Chondrocyte (in vitro differentiated cells): Measurements from ENCODE around the gene BHMT2. TPM values are rescaled to one million over a fixed set of nuclear protein-coding genes. Genes with fewer than 3 reads are reported as not detected.
A peak's percentile ranks its signal among the peaks of the same experiment; 100 is the strongest.

Experiments
- DNase-seq: peaks from one replicate; pipeline ENCODE4 v3.0.0; 2021; ENCODE audit warnings: mixed read lengths, low spot score
- H3K27ac Mint-ChIP-seq: one replicate; pipeline ENCODE4 v1.8.0; 2021; ENCODE audit warnings: mild to moderate bottlenecking, moderate library complexity, mixed read lengths; ENCODE audit not compliant: unreplicated experiment
- H3K27me3 Mint-ChIP-seq: 2 replicates; pipeline ENCODE4 v1.8.0; 2021; ENCODE audit warnings: low read depth, mixed read lengths
- H3K36me3 Mint-ChIP-seq: 2 replicates; pipeline ENCODE4 v1.8.0; 2021; ENCODE audit warnings: low read depth, mixed read lengths
- H3K4me1 Mint-ChIP-seq: 2 replicates; pipeline ENCODE4 v1.8.0; 2021; ENCODE audit warnings: low read depth, mild to moderate bottlenecking, mixed read lengths
- H3K4me3 Mint-ChIP-seq: one replicate; pipeline ENCODE4 v1.8.0; 2021; ENCODE audit warnings: mild to moderate bottlenecking, moderate library complexity, mixed read lengths; ENCODE audit not compliant: unreplicated experiment
- H3K9me3 Mint-ChIP-seq: 2 replicates; pipeline ENCODE4 v1.8.0; 2021; ENCODE audit warnings: low read depth, mixed read lengths
- total RNA-seq: library from RNA; stranded (reverse); gene quantifications from 3 replicates; pipeline ENCODE4 v1.2.1, GENCODE V29; 2021
- TF ChIP-seq, protein P1 (sequence below): fragments of 200-600 bp; sonication (generic); IDR thresholded peaks from 2 replicates; pipeline ENCODE4 v1.5.0; 2021; ENCODE audit warnings: antibody characterized with exemption, mild to moderate bottlenecking, moderate library complexity

Gene BHMT2
- total RNA-seq, 1 donor from 2014 or later = not detected

DNA sequence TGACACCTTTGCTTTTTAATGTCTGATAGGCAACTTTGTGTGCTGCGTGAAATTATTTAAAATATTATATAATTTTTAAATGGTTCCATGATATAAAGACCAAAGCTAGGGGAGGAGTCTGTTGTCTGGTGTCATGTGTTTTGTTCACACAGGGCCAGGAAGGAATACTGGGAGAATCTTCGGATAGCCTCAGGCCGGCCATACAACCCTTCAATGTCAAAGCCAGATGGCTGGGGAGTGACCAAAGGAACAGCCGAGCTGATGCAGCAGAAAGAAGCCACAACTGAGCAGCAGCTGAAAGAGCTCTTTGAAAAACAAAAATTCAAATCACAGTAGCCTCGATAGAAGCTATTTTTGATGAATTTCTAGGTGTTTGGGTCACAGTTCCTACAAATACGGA, 61.2 kb downstream of the BHMT2 start:
- TF ChIP-seq, protein P1, sequence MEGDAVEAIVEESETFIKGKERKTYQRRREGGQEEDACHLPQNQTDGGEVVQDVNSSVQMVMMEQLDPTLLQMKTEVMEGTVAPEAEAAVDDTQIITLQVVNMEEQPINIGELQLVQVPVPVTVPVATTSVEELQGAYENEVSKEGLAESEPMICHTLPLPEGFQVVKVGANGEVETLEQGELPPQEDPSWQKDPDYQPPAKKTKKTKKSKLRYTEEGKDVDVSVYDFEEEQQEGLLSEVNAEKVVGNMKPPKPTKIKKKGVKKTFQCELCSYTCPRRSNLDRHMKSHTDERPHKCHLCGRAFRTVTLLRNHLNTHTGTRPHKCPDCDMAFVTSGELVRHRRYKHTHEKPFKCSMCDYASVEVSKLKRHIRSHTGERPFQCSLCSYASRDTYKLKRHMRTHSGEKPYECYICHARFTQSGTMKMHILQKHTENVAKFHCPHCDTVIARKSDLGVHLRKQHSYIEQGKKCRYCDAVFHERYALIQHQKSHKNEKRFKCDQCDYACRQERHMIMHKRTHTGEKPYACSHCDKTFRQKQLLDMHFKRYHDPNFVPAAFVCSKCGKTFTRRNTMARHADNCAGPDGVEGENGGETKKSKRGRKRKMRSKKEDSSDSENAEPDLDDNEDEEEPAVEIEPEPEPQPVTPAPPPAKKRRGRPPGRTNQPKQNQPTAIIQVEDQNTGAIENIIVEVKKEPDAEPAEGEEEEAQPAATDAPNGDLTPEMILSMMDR = no peak
- Mint-ChIP-seq H3K27ac (no peak overlapping the region), H3K36me3 (peaks cover 3% of the 10 kb centered on the region), H3K9me3 (peaks cover 3% of the 10 kb centered on the region), H3K27me3 (no peaks in the 10 kb centered on the region), H3K4me3 (no peak overlapping the region), H3K4me1 (peaks cover 15% of the 10 kb centered on the region)
- no peak for DNase-seq

DNA sequence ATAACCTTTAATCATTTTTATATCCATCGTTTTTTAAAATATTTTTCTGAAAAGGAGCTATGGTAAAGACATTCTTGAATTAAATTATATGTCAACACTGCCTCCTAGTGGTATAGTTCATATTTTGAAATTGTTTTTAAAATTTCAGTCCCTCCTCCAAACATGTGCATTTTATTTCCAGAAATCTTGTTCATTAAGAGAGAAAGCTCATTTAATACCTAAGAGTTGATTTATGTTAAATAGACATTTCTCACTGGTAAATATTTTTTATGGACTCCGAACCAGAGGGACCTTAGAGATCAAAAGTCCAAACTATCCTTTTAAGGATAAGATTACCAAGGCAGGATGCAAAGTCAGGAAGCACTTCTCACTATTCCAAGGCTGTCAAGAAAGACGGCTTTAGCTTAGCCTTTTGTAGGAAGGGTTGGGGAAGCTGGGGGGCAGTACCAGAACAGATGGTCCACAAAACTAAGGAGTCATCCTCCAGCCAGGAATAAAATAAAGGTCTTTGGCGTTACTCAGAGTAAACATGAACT, 63.6 kb downstream of the BHMT2 start:
- Mint-ChIP-seq H3K36me3 (no peaks in the 10 kb centered on the region), H3K4me1 (peaks cover 15% of the 10 kb centered on the region), H3K27me3 (no peaks in the 10 kb centered on the region), H3K9me3 (no peaks in the 10 kb centered on the region), H3K27ac (peak overlapping the region; percentile 99), H3K4me3 (peak overlapping the region; percentile 75)
- no peak for DNase-seq
- TF ChIP-seq, protein P1 = peak; percentile 81

DNA sequence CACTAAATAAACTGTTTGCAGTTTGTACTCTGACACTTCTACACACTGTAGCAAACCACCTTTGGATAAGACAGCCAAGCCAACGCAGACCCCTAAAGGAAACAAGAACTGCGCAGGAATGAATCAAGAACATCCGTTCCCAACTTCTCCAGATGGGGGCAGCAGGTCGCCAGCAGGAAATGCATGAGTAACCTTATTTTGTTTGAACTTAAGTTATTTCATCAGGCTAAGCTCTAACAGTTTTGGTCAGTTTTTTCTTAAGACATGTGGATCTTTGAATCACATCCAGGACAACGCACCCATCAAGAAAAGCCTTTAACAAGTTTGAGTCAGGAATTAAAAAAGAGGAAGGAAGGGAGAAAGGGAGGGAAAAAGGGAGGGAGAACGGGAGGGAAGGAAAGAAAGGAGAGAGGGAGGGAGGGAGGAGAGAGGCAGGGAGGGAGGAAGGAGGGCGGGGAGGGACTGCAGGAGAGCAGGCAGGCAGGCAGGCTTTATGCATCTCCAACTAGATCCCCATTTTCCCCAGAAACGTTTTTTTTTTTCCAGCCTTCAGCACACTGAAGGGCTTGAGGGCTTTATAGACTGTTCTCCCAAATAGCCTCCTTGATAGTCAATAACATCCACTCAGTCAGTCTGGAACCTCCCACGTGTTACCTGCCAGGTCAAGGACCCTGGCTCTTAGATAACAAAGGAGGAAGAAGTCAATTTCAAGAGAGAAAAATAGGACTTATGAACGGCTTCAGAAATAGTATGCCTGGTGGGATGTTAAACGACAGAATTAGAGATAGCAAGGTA, 64.3 kb downstream of the BHMT2 start:
- Mint-ChIP-seq H3K9me3 (no peaks in the 10 kb centered on the region), H3K27me3 (no peaks in the 10 kb centered on the region), H3K27ac (peak overlapping the region; percentile 99), H3K36me3 (no peaks in the 10 kb centered on the region), H3K4me3 (peak overlapping the region; percentile 75), H3K4me1 (peaks cover 15% of the 10 kb centered on the region)
- no peak for DNase-seq
- TF ChIP-seq, protein P1 = peak; percentile 79

DNA sequence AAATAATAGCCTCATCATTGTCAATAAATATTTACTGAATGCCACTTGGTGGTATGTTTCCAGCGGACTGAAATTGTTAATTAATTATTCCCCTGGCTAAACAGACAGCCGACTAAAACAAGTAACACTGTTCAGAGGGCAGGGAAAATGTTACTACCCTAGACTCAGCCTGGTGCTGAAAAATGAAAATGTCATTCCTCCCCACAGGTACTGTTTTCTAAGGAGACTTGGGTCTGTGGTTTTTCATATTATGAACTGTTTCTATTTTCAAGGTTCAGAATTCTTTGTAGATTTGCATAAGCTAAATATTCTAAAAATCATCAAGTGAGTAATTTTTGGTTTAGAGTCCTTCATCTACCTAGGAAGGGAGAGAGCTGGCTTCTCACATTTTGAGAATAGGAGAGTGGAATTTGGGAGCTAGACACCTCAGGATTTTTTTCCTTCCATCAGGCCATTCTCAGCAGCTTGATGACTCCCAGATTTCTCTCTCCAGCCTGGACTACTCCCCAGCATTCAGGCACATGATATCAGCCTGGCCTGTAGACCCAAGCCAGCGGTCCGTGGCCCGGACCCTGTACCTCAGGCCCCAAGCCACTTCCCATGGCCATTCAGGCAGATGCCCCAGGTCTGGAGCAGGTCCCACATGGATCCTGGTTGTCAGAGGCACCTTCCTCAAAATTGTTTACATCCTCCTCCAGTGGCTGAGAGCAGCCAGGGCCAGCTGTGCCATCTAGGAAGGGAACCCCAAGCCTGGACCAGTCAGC, 66.4 kb downstream of the BHMT2 start:
- Mint-ChIP-seq H3K4me1 (peaks cover 15% of the 10 kb centered on the region), H3K27me3 (no peaks in the 10 kb centered on the region), H3K4me3 (no peak overlapping the region), H3K27ac (no peak overlapping the region), H3K9me3 (peaks cover 8% of the 10 kb centered on the region), H3K36me3 (peaks cover 3% of the 10 kb centered on the region)
- TF ChIP-seq, protein P1 = no peak
- DNase-seq = no peak

DNA sequence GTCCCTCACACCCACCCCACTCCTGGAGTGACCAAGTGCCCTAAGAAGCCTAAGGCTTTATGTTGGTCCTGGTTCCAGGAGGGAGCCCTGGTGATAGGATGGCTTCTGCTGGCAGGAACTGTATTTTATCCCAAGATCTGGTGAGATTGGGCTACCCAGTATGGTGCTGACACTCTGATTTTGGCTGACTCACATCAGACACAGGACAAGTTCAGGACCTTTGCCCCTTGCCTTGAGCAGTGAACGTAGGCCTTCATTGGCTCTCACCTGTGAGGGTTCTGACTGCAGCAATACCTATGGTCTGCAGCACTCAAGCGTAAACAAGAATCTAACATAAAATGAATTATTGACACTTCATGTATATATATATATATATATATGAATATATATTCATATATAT, 67.1 kb downstream of the BHMT2 start:
- no peak overlapping the region for H3K27ac Mint-ChIP-seq
- H3K9me3 Mint-ChIP-seq = peaks cover 10% of the 10 kb centered on the region
- H3K4me3 Mint-ChIP-seq = no peak overlapping the region
- peaks cover 15% of the 10 kb centered on the region for H3K4me1 Mint-ChIP-seq
- TF ChIP-seq, protein P1 = no peak
- no peaks in the 10 kb centered on the region for H3K27me3 Mint-ChIP-seq
- peaks cover 3% of the 10 kb centered on the region for H3K36me3 Mint-ChIP-seq
- DNase-seq = no peak
